ENCODE data around the gene ARMC5. TPM values are rescaled to one million over a fixed set of nuclear protein-coding genes. Genes with fewer than 3 reads are reported as not detected.
"Not testable (repeated sequence)": the region's sequence is repeated elsewhere in the genome, so short reads cannot be mapped to it uniquely, and the experiment has no call there.

Gene ARMC5
- 10 to 100 TPM; 13.7 to 14.3 TPM for total RNA-seq

GRCh38 chr16:31458844-31459686 lies at the start of gene ARMC5:
Gene ARMC5 (plus strand): TSS chr16:31459501. CDS start chr16:31459525, 24 bp downstream.
- Mint-ChIP-seq H3K9me3 (no peaks in the 10 kb centered on the region), H3K36me3 (peaks cover 34% of the 10 kb centered on the region), H3K4me3 (peak within 1 kb of the TSS; percentile 91), H3K4me1 (peaks cover 39% of the 10 kb centered on the region), H3K27me3 (no peaks in the 10 kb centered on the region), H3K27ac (peak within 1 kb of the TSS; percentile 96)
- DNase-seq = peak; percentile 95

- H3K4me1 Mint-ChIP-seq = no peaks in the 10 kb centered on the region
- no peak overlapping the region for H3K27ac Mint-ChIP-seq
- no peaks in the 10 kb centered on the region for H3K36me3 Mint-ChIP-seq
- H3K27me3 Mint-ChIP-seq = peaks cover under 1% of the 10 kb centered on the region
- no peak overlapping the region for H3K4me3 Mint-ChIP-seq
- no peaks in the 10 kb centered on the region for H3K9me3 Mint-ChIP-seq
- DNase-seq = no peak
These were observed 49.2 kb upstream of the ARMC5 start for GRCh38 chr16:31410082-31410481.

GRCh38 chr16:31411024-31411844 lies 48.1 kb upstream of the ARMC5 start:
- Mint-ChIP-seq H3K4me3 (no peak overlapping the region), H3K4me1 (no peaks in the 10 kb centered on the region), H3K9me3 (no peaks in the 10 kb centered on the region), H3K36me3 (no peaks in the 10 kb centered on the region), H3K27me3 (peaks cover 7% of the 10 kb centered on the region), H3K27ac (no peak overlapping the region)
- no peak for DNase-seq

GRCh38 chr16:31412750-31413149 lies 46.6 kb upstream of the ARMC5 start:
- DNase-seq = no peak
- H3K9me3 Mint-ChIP-seq = no peaks in the 10 kb centered on the region
- peaks cover 8% of the 10 kb centered on the region for H3K27me3 Mint-ChIP-seq
- H3K27ac Mint-ChIP-seq = no peak overlapping the region
- no peaks in the 10 kb centered on the region for H3K4me1 Mint-ChIP-seq
- H3K36me3 Mint-ChIP-seq = no peaks in the 10 kb centered on the region
- H3K4me3 Mint-ChIP-seq = no peak overlapping the region

GRCh38 chr16:31413381-31413780 lies 45.9 kb upstream of the ARMC5 start:
- no peaks in the 10 kb centered on the region for H3K4me1 Mint-ChIP-seq
- DNase-seq = no peak

GRCh38 chr16:31413943-31414342 lies 45.4 kb upstream of the ARMC5 start:
- Mint-ChIP-seq H3K9me3 (peaks cover 3% of the 10 kb centered on the region), H3K36me3 (no peaks in the 10 kb centered on the region), H3K27me3 (peaks cover 15% of the 10 kb centered on the region), H3K4me3 (no peak overlapping the region), H3K4me1 (no peaks in the 10 kb centered on the region), H3K27ac (no peak overlapping the region)
- DNase-seq = no peak

More at GRCh38 chr16:31413381-31413780, 45.9 kb upstream of the ARMC5 start:
- H3K36me3 Mint-ChIP-seq = no peaks in the 10 kb centered on the region
- H3K27ac Mint-ChIP-seq = no peak overlapping the region
- H3K9me3 Mint-ChIP-seq = peaks cover 3% of the 10 kb centered on the region
- H3K4me3 Mint-ChIP-seq = no peak overlapping the region
- H3K27me3 Mint-ChIP-seq = peaks cover 14% of the 10 kb centered on the region

- H3K27me3 Mint-ChIP-seq = peaks cover 15% of the 10 kb centered on the region
- no peak for DNase-seq
- H3K9me3 Mint-ChIP-seq = peaks cover 3% of the 10 kb centered on the region
- H3K36me3 Mint-ChIP-seq = no peaks in the 10 kb centered on the region
- H3K4me3 Mint-ChIP-seq = no peak overlapping the region
- no peaks in the 10 kb centered on the region for H3K4me1 Mint-ChIP-seq
- H3K27ac Mint-ChIP-seq = no peak overlapping the region
These were observed 44.6 kb upstream of the ARMC5 start for GRCh38 chr16:31414706-31415105.

- Mint-ChIP-seq H3K36me3 (no peaks in the 10 kb centered on the region), H3K4me3 (no peak overlapping the region), H3K9me3 (peaks cover 3% of the 10 kb centered on the region), H3K27ac (no peak overlapping the region), H3K4me1 (peaks cover 8% of the 10 kb centered on the region), H3K27me3 (peaks cover 15% of the 10 kb centered on the region)
- no peak for DNase-seq
These were observed 42.9 kb upstream of the ARMC5 start for GRCh38 chr16:31416371-31416770.

- peaks cover 12% of the 10 kb centered on the region for H3K4me1 Mint-ChIP-seq
- peaks cover 15% of the 10 kb centered on the region for H3K27me3 Mint-ChIP-seq
- H3K36me3 Mint-ChIP-seq, H3K4me3 Mint-ChIP-seq, H3K27ac Mint-ChIP-seq, DNase-seq, H3K9me3 Mint-ChIP-seq: not testable (repeated sequence)
These were observed 42.3 kb upstream of the ARMC5 start for GRCh38 chr16:31417036-31417435.

GRCh38 chr16:31417916-31418315 lies 41.4 kb upstream of the ARMC5 start:
- Mint-ChIP-seq H3K9me3 (peaks cover 3% of the 10 kb centered on the region), H3K27ac (no peak overlapping the region), H3K4me1 (peaks cover 12% of the 10 kb centered on the region), H3K4me3 (no peak overlapping the region), H3K27me3 (peaks cover 15% of the 10 kb centered on the region), H3K36me3 (no peaks in the 10 kb centered on the region)
- DNase-seq = no peak

GRCh38 chr16:31420037-31420436 lies 39.3 kb upstream of the ARMC5 start:
- Mint-ChIP-seq H3K9me3 (peaks cover 3% of the 10 kb centered on the region), H3K27ac (peak overlapping the region; percentile 23), H3K27me3 (peaks cover 22% of the 10 kb centered on the region), H3K4me3 (peak overlapping the region; percentile 6), H3K4me1 (peaks cover 16% of the 10 kb centered on the region), H3K36me3 (no peaks in the 10 kb centered on the region)
- peak; percentile 29 for DNase-seq

- Mint-ChIP-seq H3K9me3 (peaks cover 5% of the 10 kb centered on the region), H3K36me3 (peaks cover 3% of the 10 kb centered on the region), H3K4me3 (no peak overlapping the region), H3K4me1 (peaks cover 20% of the 10 kb centered on the region), H3K27me3 (peaks cover 28% of the 10 kb centered on the region), H3K27ac (peak overlapping the region; percentile 39)
- peak; percentile 75 for DNase-seq
These were observed 37.7 kb upstream of the ARMC5 start for GRCh38 chr16:31421587-31421986.

- Mint-ChIP-seq H3K36me3 (peaks cover 3% of the 10 kb centered on the region), H3K27ac (no peak overlapping the region), H3K4me3 (no peak overlapping the region), H3K4me1 (peaks cover 20% of the 10 kb centered on the region), H3K27me3 (peaks cover 22% of the 10 kb centered on the region), H3K9me3 (peaks cover 2% of the 10 kb centered on the region)
- DNase-seq = no peak
These were observed 36.1 kb upstream of the ARMC5 start for GRCh38 chr16:31423241-31423640.

- Mint-ChIP-seq H3K4me1 (peaks cover 20% of the 10 kb centered on the region), H3K4me3 (no peak overlapping the region), H3K9me3 (peaks cover 2% of the 10 kb centered on the region), H3K36me3 (peaks cover 3% of the 10 kb centered on the region), H3K27ac (no peak overlapping the region), H3K27me3 (peaks cover 20% of the 10 kb centered on the region)
- DNase-seq = no peak
These were observed 35.5 kb upstream of the ARMC5 start for GRCh38 chr16:31423801-31424200.
